HCT116 (cell line): Measurements from ENCODE around the gene MINDY4.

ENCODE experiments used
- CEBPB ChIP-seq: IDR thresholded peaks from 2 replicates; pipeline ENCODE4 v1.6.1; 2012; ENCODE audit warnings: low read depth
- POLR2A ChIP-seq: IDR thresholded peaks from 2 replicates; pipeline ENCODE4 v1.7.0; 2011; ENCODE audit warnings: borderline replicate concordance; ENCODE audit not compliant: insufficient read depth, insufficient read length; ENCODE audit errors: extremely low read depth
- POLR2AphosphoS5 ChIP-seq: IDR thresholded peaks from 2 replicates; pipeline ENCODE4 v1.6.1; 2011; ENCODE audit warnings: mild to moderate bottlenecking, low read depth, low read length, moderate library complexity
- REST ChIP-seq: IDR thresholded peaks from 2 replicates; pipeline ENCODE4 v1.6.1; 2012; ENCODE audit warnings: low read depth
- SP1 ChIP-seq: IDR thresholded peaks from 2 replicates; pipeline ENCODE4 v1.6.1; 2012; ENCODE audit warnings: low read depth
- ZBTB33 ChIP-seq: IDR thresholded peaks from 2 replicates; pipeline ENCODE4 v1.6.1; 2011; ENCODE audit warnings: mild to moderate bottlenecking, low read length, moderate library complexity; ENCODE audit not compliant: insufficient replicate concordance; ENCODE audit errors: extremely low read depth
- TF ChIP-seq, protein P1 (sequence below), 3 experiments: fragments of 200-600 bp in 1 of 3; sonication (generic) in 1 of 3; IDR thresholded peaks in 2 of 3; conservative IDR thresholded peaks in 1 of 3; 2 replicates each; pipeline ENCODE4 v1.5.1; 2012 to 2017; ENCODE audit warnings: low read depth in 2 of 3, low read length in 2 of 3, antibody characterized with exemption in 1 of 3, borderline replicate concordance in 1 of 3, control low read depth in 1 of 3, mild to moderate bottlenecking in 1 of 3, mixed read lengths in 1 of 3, mixed run types in 1 of 3, moderate library complexity in 1 of 3; ENCODE audit not compliant: insufficient read depth in 1 of 3

DNA sequence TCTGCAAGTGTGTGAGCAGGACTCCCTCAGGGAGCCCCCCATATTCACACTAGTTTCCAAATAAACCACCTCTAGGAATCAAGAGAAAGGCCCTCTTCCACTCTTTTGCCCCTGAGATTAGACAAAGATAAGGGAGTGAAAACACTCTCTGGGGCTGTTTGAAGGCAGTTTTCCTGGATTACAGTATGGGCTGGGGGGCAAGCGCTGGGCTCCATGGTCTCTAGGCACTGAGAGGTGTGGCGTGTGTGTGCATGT lies 141.4 kb downstream of the MINDY4 start:
- TF ChIP-seq POLR2A (no peak), POLR2AphosphoS5 (no peak), SP1 (no peak), ZBTB33 (no peak), CEBPB (no peak), REST (no peak)
- TF ChIP-seq, protein P1, sequence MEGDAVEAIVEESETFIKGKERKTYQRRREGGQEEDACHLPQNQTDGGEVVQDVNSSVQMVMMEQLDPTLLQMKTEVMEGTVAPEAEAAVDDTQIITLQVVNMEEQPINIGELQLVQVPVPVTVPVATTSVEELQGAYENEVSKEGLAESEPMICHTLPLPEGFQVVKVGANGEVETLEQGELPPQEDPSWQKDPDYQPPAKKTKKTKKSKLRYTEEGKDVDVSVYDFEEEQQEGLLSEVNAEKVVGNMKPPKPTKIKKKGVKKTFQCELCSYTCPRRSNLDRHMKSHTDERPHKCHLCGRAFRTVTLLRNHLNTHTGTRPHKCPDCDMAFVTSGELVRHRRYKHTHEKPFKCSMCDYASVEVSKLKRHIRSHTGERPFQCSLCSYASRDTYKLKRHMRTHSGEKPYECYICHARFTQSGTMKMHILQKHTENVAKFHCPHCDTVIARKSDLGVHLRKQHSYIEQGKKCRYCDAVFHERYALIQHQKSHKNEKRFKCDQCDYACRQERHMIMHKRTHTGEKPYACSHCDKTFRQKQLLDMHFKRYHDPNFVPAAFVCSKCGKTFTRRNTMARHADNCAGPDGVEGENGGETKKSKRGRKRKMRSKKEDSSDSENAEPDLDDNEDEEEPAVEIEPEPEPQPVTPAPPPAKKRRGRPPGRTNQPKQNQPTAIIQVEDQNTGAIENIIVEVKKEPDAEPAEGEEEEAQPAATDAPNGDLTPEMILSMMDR (IDR thresholded peaks at IDR 0.05 in 2 of 3, conservative IDR thresholded peaks at IDR 0.05 in 1 of 3; ENCODE audit: borderline replicate concordance in 1 of 3, insufficient read depth in 1 of 3, low read depth in 2 of 3, low read length in 2 of 3): no peak
